PC-3 (cell line): ENCODE results near the gene CDK10. TPM values are rescaled to one million over a fixed set of nuclear protein-coding genes. Genes with fewer than 3 reads are reported as not detected.

Experiments
- ATAC-seq: fragments of 200-7000 bp; cut with Tn5 transposase; 2 replicates; pipeline ENCODE4 v1.9.1; 2020; ENCODE audit warnings: mild to moderate bottlenecking, moderate library complexity
- BruUV-seq: library from RNA; stranded (reverse); fragments of 400-500 nt; replicated peaks from 2 replicates; lab custom pipeline; 2021; lab: Mats Ljungman, UMichigan
- CTCF ChIA-PET: fragments of 300-600 bp; sonication (Branson Sonifier 250); formaldehyde crosslinking; loops from one replicate; lab custom pipeline; 2022; ENCODE audit warnings: antibody characterized with exemption; lab: Charles Lee
- POLR2A ChIA-PET: fragments of 300-600 bp; sonication (Branson Sonifier 250); formaldehyde crosslinking; loops from one replicate; lab custom pipeline; 2022; ENCODE audit warnings: antibody characterized with exemption; ENCODE audit not compliant: unreplicated experiment; lab: Charles Lee
- DNase-seq: peaks from one replicate; pipeline ENCODE4 v3.0.0-alpha.2; 2015
- H2AFZ ChIP-seq: fragments of 300-600 bp; sonication (generic); 2 replicates; pipeline ENCODE4 v1.6.0; 2016; ENCODE audit warnings: antibody characterized with exemption, low read length
- H3F3A ChIP-seq: fragments of 300-600 bp; sonication (generic); one replicate; pipeline ENCODE4 v1.6.0; 2017; ENCODE audit warnings: antibody characterized with exemption, low read length, control low read depth, mild to moderate bottlenecking; ENCODE audit not compliant: unreplicated experiment
- H3K27ac ChIP-seq: fragments of 300-600 bp; sonication (generic); 2 replicates; pipeline ENCODE4 v1.5.1; 2016; ENCODE audit warnings: mild to moderate bottlenecking, low read length
- H3K27me3 ChIP-seq: fragments of 300-600 bp; sonication (generic); 2 replicates; pipeline ENCODE4 v1.6.1; 2016; ENCODE audit warnings: low read length, mixed read lengths
- H3K36me3 ChIP-seq: fragments of 300-600 bp; sonication (generic); 2 replicates; pipeline ENCODE4 v1.6.1; 2016; ENCODE audit warnings: low read depth, mixed run types, low read length, mixed read lengths
- H3K4me1 ChIP-seq: fragments of 300-600 bp; sonication (generic); 2 replicates; pipeline ENCODE4 v1.5.1; 2016; ENCODE audit warnings: low read length; ENCODE audit not compliant: insufficient read depth
- H3K4me2 ChIP-seq: fragments of 300-600 bp; sonication (generic); 2 replicates; pipeline ENCODE4 v1.6.0; 2016; ENCODE audit warnings: low read length
- H3K4me3 ChIP-seq: fragments of 300-600 bp; sonication (generic); 2 replicates; pipeline ENCODE4 v1.5.1; 2016; ENCODE audit warnings: mild to moderate bottlenecking, low read length, mixed read lengths
- H3K79me2 ChIP-seq: fragments of 300-600 bp; sonication (generic); 2 replicates; pipeline ENCODE4 v1.6.1; 2017; ENCODE audit warnings: low read length, mixed read lengths
- H3K9ac ChIP-seq: fragments of 300-600 bp; sonication (generic); 2 replicates; pipeline ENCODE4 v1.6.0; 2016; ENCODE audit warnings: mild to moderate bottlenecking, low read length
- H3K9me2 ChIP-seq: fragments of 300-600 bp; sonication (generic); replicated peaks from 2 replicates; pipeline ENCODE4 v1.6.1; 2016; ENCODE audit warnings: mixed run types, low read length, mixed read lengths
- H3K9me3 ChIP-seq: fragments of 300-600 bp; sonication (generic); 2 replicates; pipeline ENCODE4 v1.6.1; 2016; ENCODE audit warnings: low read length, mixed read lengths
- H4K20me1 ChIP-seq: fragments of 300-600 bp; sonication (generic); 2 replicates; pipeline ENCODE4 v1.6.1; 2016; ENCODE audit warnings: low read length, mixed read lengths
- CTCF ChIP-seq: fragments of 300-600 bp; sonication (generic); conservative IDR thresholded peaks from 2 replicates; pipeline ENCODE4 v1.5.1; 2017; ENCODE audit warnings: antibody characterized with exemption, low read depth, mild to moderate bottlenecking, low read length
- EZH2 ChIP-seq: fragments of 300-600 bp; sonication (generic); IDR thresholded peaks from one replicate; pipeline ENCODE4 v1.6.1; 2017; ENCODE audit warnings: antibody characterized with exemption, mild to moderate bottlenecking, low read length; ENCODE audit not compliant: unreplicated experiment
- EZH2phosphoT487 ChIP-seq: fragments of 300-600 bp; sonication (generic); IDR thresholded peaks from 2 replicates; pipeline ENCODE4 v1.6.1; 2018; ENCODE audit warnings: mild to moderate bottlenecking, antibody characterized with exemption, low read length, borderline replicate concordance
- intact Hi-C: fragments of 100-400 bp; cut with micrococcal nuclease; formaldehyde crosslinking; loops from 2 replicates; pipeline ENCODE4 v1.9.0; 2023
- total RNA-seq: library from RNA; depleted of rRNA; stranded (reverse); fragments of >200 nt; gene quantifications from 2 replicates; pipeline ENCODE4 v1.2.3, GENCODE V29; 2014

The CDK10 gene
- total RNA-seq, 1 experiment from 2014 or later, result 50.0 TPM

GRCh38 chr16:89690392-89690901 is 4.0 kb downstream of the CDK10 start:
- Histone ChIP-seq H2AFZ (no peak overlapping the region), H3K79me2 (peaks cover 27% of the 10 kb centered on the region), H4K20me1 (no peaks in the 10 kb centered on the region), H3K9ac (no peak overlapping the region), H3K27ac (no peak overlapping the region), H3K4me3 (no peak overlapping the region), H3K9me2 (no peaks in the 10 kb centered on the region), H3K4me1 (peaks cover 6% of the 10 kb centered on the region; the same call in 1 of the 2 replicates), H3K4me2 (no peak overlapping the region), H3K36me3 (peaks cover 4% of the 10 kb centered on the region; the same call in 1 of the 2 replicates), H3K9me3 (no peaks in the 10 kb centered on the region), H3F3A (no peaks in the 10 kb centered on the region), H3K27me3 (no peaks in the 10 kb centered on the region)
- TF ChIP-seq EZH2phosphoT487 (no peak), CTCF (no peak), EZH2 (no peak)
- DNase-seq (no peak), ATAC-seq (no peak)
- POLR2A ChIA-PET, result no interaction called here
- CTCF ChIA-PET, result no interaction called here
- no TSS peak for BruUV-seq
- intact Hi-C loops, result no loop called here

GRCh38 chr16:89691231-89691985 is 4.9 kb downstream of the CDK10 start:
- no TSS peak for BruUV-seq
- H3K27ac ChIP-seq, result no peak overlapping the region
- no peak overlapping the region for H2AFZ ChIP-seq
- no peak overlapping the region for H3K9ac ChIP-seq
- TF ChIP-seq EZH2 (no peak), EZH2phosphoT487 (no peak), CTCF (no peak)
- no peaks in the 10 kb centered on the region for H3K27me3 ChIP-seq
- H3K4me2 ChIP-seq, result no peak overlapping the region
- H3K9me3 ChIP-seq, result no peaks in the 10 kb centered on the region
- no peak for ATAC-seq
- peaks cover 4% of the 10 kb centered on the region; the same call in 1 of the 2 replicates for H3K36me3 ChIP-seq
- POLR2A ChIA-PET, result no interaction called here
- H3K4me3 ChIP-seq, result no peak overlapping the region
- peaks cover 27% of the 10 kb centered on the region for H3K79me2 ChIP-seq
- no peaks in the 10 kb centered on the region for H3F3A ChIP-seq
- H3K4me1 ChIP-seq, result peaks cover 6% of the 10 kb centered on the region; the same call in 1 of the 2 replicates
- CTCF ChIA-PET, result no interaction called here
- no peak for DNase-seq
- no peaks in the 10 kb centered on the region for H4K20me1 ChIP-seq
- H3K9me2 ChIP-seq, result no peaks in the 10 kb centered on the region
- intact Hi-C loops, result no loop called here

- CTCF ChIA-PET, result no interaction called here
- POLR2A ChIA-PET, result no interaction called here
- H3K4me1 ChIP-seq, result peaks cover 6% of the 10 kb centered on the region; the same call in 1 of the 2 replicates
- no peak overlapping the region for H2AFZ ChIP-seq
- no peak for DNase-seq
- TF ChIP-seq CTCF (no peak), EZH2 (no peak), EZH2phosphoT487 (no peak)
- H3K9me3 ChIP-seq, result no peaks in the 10 kb centered on the region
- intact Hi-C loops, result no loop called here
- BruUV-seq, result no TSS peak
- no peaks in the 10 kb centered on the region for H3K9me2 ChIP-seq
- H3K36me3 ChIP-seq, result peaks cover 4% of the 10 kb centered on the region; the same call in 1 of the 2 replicates
- no peak for ATAC-seq
- H3K27ac ChIP-seq, result no peak overlapping the region
- H3K27me3 ChIP-seq, result no peaks in the 10 kb centered on the region
- no peaks in the 10 kb centered on the region for H3F3A ChIP-seq
- no peak overlapping the region for H3K4me2 ChIP-seq
- H3K79me2 ChIP-seq, result peaks cover 25% of the 10 kb centered on the region
- H3K9ac ChIP-seq, result no peak overlapping the region
- no peak overlapping the region for H3K4me3 ChIP-seq
- H4K20me1 ChIP-seq, result no peaks in the 10 kb centered on the region
Measured at GRCh38 chr16:89691986-89692569, 5.6 kb downstream of the CDK10 start.
